GM18951 (cell line): ENCODE data around the gene RPUSD2.

Source experiments
- POLR2A ChIP-seq: IDR thresholded peaks from 4 replicates; pipeline ENCODE4 v1.6.1; 2011; ENCODE audit warnings: mild to moderate bottlenecking; ENCODE audit not compliant: insufficient read length, insufficient read depth; ENCODE audit errors: extremely low read depth
- in situ Hi-C: fragments of 300-500 bp; cut with MboI; formaldehyde crosslinking; loops from one replicate; pipeline ENCODE4 v1.12.0; 2022; ENCODE audit warnings: low sequenced_read_pairs, mixed read lengths, inconsistent platforms; ENCODE audit not compliant: unreplicated experiment

RPUSD2 gene

DNA sequence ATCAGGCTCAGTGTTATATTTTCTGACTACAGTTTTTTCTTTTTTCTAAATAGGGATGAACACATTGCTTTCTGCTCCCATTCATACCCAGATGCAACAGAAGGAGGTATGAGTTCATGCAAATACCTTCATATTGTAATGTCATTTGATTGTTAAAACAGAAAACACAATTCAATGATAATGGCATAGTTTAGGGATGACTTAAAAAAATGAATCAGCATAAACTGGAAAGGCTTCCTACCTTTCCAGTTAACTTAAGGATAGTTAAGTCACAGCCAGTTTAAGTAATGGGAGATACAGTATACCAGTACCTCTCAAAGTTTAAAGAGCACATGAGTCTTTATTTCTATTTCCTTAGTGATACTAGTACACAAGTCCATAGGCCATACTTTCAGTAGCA lies 49.8 kb downstream of the RPUSD2 start:
- no peak for TF ChIP-seq POLR2A
- in situ Hi-C loops = no loop called here

DNA sequence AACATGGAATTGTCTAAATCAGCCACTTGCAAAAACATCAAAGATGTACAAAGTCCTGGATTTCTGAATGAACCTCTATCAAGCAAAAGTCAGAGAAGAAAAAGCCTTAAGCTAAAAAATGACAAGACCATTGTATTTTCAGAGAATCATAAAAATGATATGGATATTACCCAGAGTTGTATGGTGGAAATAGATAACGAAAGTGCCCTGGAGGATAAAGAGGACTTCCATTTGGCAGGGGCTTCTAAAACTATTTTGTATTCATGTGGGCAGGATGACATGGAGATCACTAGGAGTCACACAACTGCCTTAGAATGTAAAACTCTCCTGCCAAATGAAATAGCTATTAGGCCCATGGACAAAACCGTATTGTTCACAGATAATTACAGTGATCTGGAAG lies 54.3 kb downstream of the RPUSD2 start:
- TF ChIP-seq POLR2A = no peak
- in situ Hi-C loops = no loop called here
